Measurements from ENCODE around the gene PCDHGA7.
A peak's percentile ranks its signal among the peaks of the same experiment; 100 is the strongest.

GRCh38 chr5:141338538-141339306 lies 43.8 kb upstream of the PCDHGA7 start, which contains the start of gene PCDHGA2:
- TF ChIP-seq POLR2A (IDR thresholded peaks at IDR 0.05) (no peak), POLR2AphosphoS5 (IDR thresholded peaks at IDR 0.05) (no peak), CTCF (IDR thresholded peaks at IDR 0.05) (peak in 1 of 4 experiments; percentile 14)
